AG04450 (cell line): ENCODE results near the gene CPZ. TPM values are rescaled to one million over a fixed set of nuclear protein-coding genes. Genes with fewer than 3 reads are reported as not detected.

Experiments used
- CTCF ChIA-PET: fragments of 300-600, 350-600 bp; formaldehyde crosslinking; extraction: SDS; loops from one replicate; lab custom pipeline; 2022; ENCODE audit warnings: antibody characterized with exemption, inconsistent platforms; lab: Charles Lee
- POLR2A ChIA-PET: fragments of 350-600 bp; formaldehyde crosslinking; extraction: SDS; loops from one replicate; lab custom pipeline; 2021; ENCODE audit warnings: antibody characterized with exemption, inconsistent platforms; lab: Yijun Ruan, JAX
- DNase-seq: peaks from one replicate; pipeline ENCODE4 v3.0.0-alpha.2; 2011; ENCODE audit warnings: low read depth, low spot score
- H3K27ac ChIP-seq: one replicate; pipeline ENCODE4 v1.5.1; 2012; ENCODE audit warnings: low read depth, low read length, control low read depth
- H3K27me3 ChIP-seq: one replicate; pipeline ENCODE4 v1.6.0; 2012; ENCODE audit warnings: low read length; ENCODE audit not compliant: control insufficient read depth, insufficient read depth
- H3K4me3 ChIP-seq: 2 replicates; pipeline ENCODE4 v1.5.1; 2011; ENCODE audit warnings: mild to moderate bottlenecking, low read depth, low read length, control low read depth
- H3K9me3 ChIP-seq: 2 replicates; pipeline ENCODE4 v1.5.1; 2012; ENCODE audit warnings: low read length; ENCODE audit not compliant: control insufficient read depth, insufficient read depth
- polyA plus RNA-seq: library from polyadenylated mRNA; depleted of rRNA; stranded (reverse); fragments of >200 nt; gene quantifications from 2 replicates; pipeline ENCODE4 v1.2.3, GENCODE V29; 2011
- TF ChIP-seq, protein P1 (sequence below): IDR thresholded peaks from 2 replicates; pipeline ENCODE4 v1.5.1; 2011; ENCODE audit warnings: low read depth, low read length, control low read depth, inconsistent platforms

Gene CPZ
- polyA plus RNA-seq, 1 experiment = 6.4 TPM

DNA sequence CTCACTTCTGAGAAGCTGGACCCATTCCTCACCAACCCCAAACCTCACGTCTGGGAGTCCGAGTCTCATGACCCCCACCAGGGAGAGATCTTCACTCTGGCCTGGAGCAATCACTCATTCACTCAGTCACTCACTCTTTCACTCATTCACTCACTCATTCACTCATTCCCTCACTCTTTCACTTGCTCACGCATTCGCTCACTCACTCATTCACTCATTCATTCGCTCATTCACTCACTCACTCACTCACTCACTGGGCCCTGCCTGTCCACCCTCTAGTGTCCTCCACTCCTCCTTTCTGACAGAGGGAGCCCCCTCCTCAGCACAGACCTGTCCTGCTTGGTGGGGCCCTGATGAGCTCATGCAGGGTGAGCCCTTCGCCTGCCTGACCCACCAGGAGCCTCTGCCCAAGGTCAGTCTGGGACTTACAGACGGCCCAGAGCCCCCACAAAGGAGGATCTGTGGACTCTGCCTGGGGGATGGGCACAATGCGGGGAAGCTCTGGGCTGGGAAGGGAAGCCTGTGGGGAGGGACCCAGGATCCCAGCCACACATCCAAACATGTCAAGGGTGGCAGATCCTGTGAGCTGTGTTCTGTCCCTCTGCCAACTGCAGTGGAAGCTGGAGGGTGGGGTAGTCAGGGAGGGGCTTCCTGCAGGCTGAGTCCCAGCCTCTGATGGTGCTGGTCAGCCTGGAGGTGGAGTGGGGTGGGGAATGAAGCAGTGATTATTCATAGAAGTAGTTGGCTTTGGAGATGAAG, 18.5 kb downstream of the CPZ start:
- H3K9me3 ChIP-seq = no peaks in the 10 kb centered on the region; the same call in 1 of the 2 replicates
- H3K27ac ChIP-seq = no peak overlapping the region
- TF ChIP-seq, protein P1, sequence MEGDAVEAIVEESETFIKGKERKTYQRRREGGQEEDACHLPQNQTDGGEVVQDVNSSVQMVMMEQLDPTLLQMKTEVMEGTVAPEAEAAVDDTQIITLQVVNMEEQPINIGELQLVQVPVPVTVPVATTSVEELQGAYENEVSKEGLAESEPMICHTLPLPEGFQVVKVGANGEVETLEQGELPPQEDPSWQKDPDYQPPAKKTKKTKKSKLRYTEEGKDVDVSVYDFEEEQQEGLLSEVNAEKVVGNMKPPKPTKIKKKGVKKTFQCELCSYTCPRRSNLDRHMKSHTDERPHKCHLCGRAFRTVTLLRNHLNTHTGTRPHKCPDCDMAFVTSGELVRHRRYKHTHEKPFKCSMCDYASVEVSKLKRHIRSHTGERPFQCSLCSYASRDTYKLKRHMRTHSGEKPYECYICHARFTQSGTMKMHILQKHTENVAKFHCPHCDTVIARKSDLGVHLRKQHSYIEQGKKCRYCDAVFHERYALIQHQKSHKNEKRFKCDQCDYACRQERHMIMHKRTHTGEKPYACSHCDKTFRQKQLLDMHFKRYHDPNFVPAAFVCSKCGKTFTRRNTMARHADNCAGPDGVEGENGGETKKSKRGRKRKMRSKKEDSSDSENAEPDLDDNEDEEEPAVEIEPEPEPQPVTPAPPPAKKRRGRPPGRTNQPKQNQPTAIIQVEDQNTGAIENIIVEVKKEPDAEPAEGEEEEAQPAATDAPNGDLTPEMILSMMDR = no peak
- peaks cover 8% of the 10 kb centered on the region for H3K27me3 ChIP-seq
- ChIA-PET CTCF (interaction anchor here (0.8 kb wide), 1 partner anchor 46 kb away, joined by 3 read pairs; no protein-coding TSS in a partner anchor), POLR2A (no interaction called here)
- no peak overlapping the region for H3K4me3 ChIP-seq
- DNase-seq = no peak

- no peaks in the 10 kb centered on the region; the same call in 1 of the 2 replicates for H3K9me3 ChIP-seq
- ChIA-PET POLR2A (interaction anchor here (0.7 kb wide), 1 partner anchor 1863 kb away, joined by 5 read pairs; no protein-coding TSS in a partner anchor), CTCF (no interaction called here)
- peaks cover 8% of the 10 kb centered on the region for H3K27me3 ChIP-seq
- TF ChIP-seq, protein P1 = no peak
- DNase-seq = no peak
- H3K27ac ChIP-seq = no peak overlapping the region
- H3K4me3 ChIP-seq = no peak overlapping the region
Observed at GRCh38 chr4:8612646-8613045, 20.1 kb downstream of the CPZ start.

DNA sequence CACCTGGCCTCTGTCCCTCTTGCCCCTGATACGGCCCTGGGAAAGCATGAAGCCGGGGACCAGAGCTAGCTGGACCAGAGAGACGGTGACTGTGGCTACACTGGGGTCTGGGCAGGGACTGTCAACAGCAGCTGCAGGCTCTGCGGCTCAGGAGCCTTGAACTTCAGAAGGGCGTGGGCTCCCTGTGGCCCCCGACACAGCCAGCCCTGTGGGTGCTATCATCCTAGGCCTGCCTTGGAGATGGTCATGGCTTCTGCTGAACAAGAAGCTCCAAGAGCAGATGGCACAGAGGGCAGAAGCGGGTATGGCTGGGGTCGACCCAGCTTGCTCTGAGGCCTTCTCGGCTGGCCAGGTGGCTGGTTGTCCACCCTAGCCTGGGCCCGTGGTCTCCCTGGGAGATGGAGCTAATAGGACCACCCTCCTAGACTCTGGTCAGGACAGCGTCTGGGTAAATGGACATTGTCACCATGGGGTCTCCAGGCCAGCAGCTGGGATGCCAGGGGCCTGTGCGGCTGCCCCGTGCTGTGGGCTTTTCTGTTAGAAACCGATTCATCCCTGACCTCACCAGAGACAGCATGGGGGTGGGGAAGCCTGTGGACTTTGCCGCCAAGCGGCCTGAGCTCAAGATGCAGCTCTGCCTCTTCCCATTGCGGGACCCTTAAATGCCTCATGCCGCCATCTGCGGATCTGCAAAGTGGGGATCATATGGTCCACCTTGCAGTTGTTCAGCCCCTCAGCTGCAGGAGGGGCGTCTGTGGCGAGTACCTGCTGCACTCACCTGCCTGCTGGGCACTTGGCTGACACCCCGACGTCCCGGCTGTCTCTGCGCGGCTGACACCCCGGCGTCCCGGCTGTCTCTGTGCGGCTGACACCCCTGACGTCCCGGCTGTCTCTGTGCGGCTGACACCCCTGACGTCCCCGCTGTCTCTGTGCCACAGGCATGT, 21.1 kb downstream of the CPZ start:
- ChIA-PET CTCF (interaction anchor here (0.7 to 1.3 kb wide), 2 partner anchors 49 to 145 kb away, joined by 3 read pairs; no protein-coding TSS in a partner anchor), POLR2A (no interaction called here)
- DNase-seq = no peak
- TF ChIP-seq, protein P1 = no peak
- H3K27me3 ChIP-seq = peaks cover 8% of the 10 kb centered on the region
- no peak overlapping the region for H3K27ac ChIP-seq
- H3K9me3 ChIP-seq = no peaks in the 10 kb centered on the region; the same call in 1 of the 2 replicates
- no peak overlapping the region for H3K4me3 ChIP-seq

GRCh38 chr4:8614365-8615193, 22.0 kb downstream of the CPZ start:
- H3K27ac ChIP-seq = no peak overlapping the region
- ChIA-PET CTCF (interaction anchor here (1.3 kb wide), 1 partner anchor 146 kb away, joined by 3 read pairs; no protein-coding TSS in a partner anchor), POLR2A (no interaction called here)
- no peak for DNase-seq
- H3K4me3 ChIP-seq = no peak overlapping the region
- H3K27me3 ChIP-seq = peaks cover 3% of the 10 kb centered on the region
- TF ChIP-seq, protein P1 = no peak
- H3K9me3 ChIP-seq = no peaks in the 10 kb centered on the region; the same call in 1 of the 2 replicates
